Activated naive CD8-positive, alpha-beta T cell treated with anti-CD3 and anti-CD28 coated beads for 36 hours (primary cell): Measurements from ENCODE around the gene DUSP16. TPM values are rescaled to one million over a fixed set of nuclear protein-coding genes. Genes with fewer than 3 reads are reported as not detected.

Source experiments
- DNase-seq: peaks from one replicate; pipeline ENCODE4 v3.0.0; 2021
- H3K27ac Mint-ChIP-seq: one replicate; pipeline ENCODE4 v1.8.0; 2022; ENCODE audit warnings: mild to moderate bottlenecking, moderate library complexity, mixed read lengths
- H3K27me3 Mint-ChIP-seq: one replicate; pipeline ENCODE4 v1.8.0; 2022; ENCODE audit warnings: mild to moderate bottlenecking, mixed read lengths
- H3K36me3 Mint-ChIP-seq: one replicate; pipeline ENCODE4 v1.8.0; 2021; ENCODE audit warnings: mild to moderate bottlenecking, mixed read lengths
- H3K4me1 Mint-ChIP-seq: one replicate; pipeline ENCODE4 v1.8.0; 2021; ENCODE audit warnings: mixed read lengths
- H3K4me3 Mint-ChIP-seq: one replicate; pipeline ENCODE4 v1.8.0; 2022; ENCODE audit warnings: mild to moderate bottlenecking, moderate library complexity, mixed read lengths
- H3K9me3 Mint-ChIP-seq: one replicate; pipeline ENCODE4 v1.8.0; 2022; ENCODE audit warnings: mixed read lengths
- total RNA-seq, 2 experiments: library from RNA; stranded (reverse); gene quantifications; one replicate each; pipeline ENCODE4 v1.2.3, GENCODE V29; 2021

Gene DUSP16
- total RNA-seq, 2 experiments from 2014 or later = 21.6 to 24.4 TPM

DNA sequence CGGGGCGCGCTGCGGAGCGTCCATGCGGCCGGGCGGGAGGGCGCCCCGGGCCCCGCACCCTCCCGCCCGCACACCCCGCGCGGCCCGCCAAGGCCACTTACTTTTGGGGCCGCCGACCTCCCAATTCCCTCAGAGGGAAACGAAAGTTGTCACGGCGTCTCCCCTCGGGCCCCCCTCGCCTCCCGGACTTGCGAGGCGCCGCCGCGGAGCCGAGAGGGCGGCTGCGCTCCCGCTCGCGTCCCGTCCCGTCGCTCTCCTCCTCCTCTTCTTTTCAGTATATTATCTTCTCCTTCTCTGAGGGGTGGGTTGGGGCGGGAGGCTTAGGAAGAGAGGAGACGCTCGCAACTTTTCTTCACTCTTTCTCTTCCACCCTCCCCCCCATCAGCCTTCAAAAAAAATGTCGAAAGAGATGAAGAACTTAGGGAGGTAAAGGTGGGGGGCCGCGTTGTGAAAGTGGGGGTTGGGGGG lies 613 bp downstream of the DUSP16 start:
- peak overlapping the region; percentile 83 for H3K4me3 Mint-ChIP-seq
- no peaks in the 10 kb centered on the region for H3K9me3 Mint-ChIP-seq
- peaks cover 20% of the 10 kb centered on the region for H3K4me1 Mint-ChIP-seq
- DNase-seq = peak; percentile 33
- H3K36me3 Mint-ChIP-seq = peaks cover 19% of the 10 kb centered on the region
- no peaks in the 10 kb centered on the region for H3K27me3 Mint-ChIP-seq
- H3K27ac Mint-ChIP-seq = peak overlapping the region; percentile 91

DNA sequence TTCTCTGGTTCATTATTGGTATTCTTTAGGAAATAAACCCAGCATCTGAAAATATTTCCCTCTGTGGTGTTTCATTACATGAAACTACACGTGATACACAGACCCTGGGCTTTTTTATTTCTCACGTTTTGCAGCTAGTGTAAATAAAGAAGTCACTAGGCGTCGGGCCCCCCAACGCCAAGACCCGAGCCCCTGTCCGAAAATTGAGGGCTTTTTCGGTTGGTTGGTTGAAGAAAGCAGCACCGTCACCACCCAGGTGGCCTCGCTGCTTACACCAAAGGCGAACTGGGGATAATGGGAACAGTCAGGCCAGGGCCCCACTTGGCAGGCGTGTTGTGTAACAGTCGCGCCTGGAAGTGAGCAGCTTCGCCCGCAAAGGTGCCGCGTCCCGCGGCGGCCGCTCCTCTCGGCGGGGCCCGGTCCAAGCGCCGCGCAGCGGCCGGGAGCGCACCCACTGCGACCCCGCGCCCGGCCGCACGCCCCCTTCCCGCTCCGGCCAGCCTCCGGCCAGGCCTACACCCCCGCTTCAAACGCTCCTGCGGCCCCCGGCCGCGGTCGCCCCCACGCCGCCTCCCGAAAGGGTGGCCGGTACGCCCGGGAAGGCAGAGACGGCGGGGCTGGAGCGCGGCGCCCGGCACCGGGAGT lies 1.2 kb downstream of the DUSP16 start:
- Mint-ChIP-seq H3K36me3 (peaks cover 22% of the 10 kb centered on the region), H3K27ac (peak overlapping the region; percentile 75), H3K4me1 (peaks cover 20% of the 10 kb centered on the region), H3K4me3 (peak overlapping the region; percentile 83), H3K9me3 (no peaks in the 10 kb centered on the region), H3K27me3 (no peaks in the 10 kb centered on the region)
- peak; percentile 33 for DNase-seq

DNA sequence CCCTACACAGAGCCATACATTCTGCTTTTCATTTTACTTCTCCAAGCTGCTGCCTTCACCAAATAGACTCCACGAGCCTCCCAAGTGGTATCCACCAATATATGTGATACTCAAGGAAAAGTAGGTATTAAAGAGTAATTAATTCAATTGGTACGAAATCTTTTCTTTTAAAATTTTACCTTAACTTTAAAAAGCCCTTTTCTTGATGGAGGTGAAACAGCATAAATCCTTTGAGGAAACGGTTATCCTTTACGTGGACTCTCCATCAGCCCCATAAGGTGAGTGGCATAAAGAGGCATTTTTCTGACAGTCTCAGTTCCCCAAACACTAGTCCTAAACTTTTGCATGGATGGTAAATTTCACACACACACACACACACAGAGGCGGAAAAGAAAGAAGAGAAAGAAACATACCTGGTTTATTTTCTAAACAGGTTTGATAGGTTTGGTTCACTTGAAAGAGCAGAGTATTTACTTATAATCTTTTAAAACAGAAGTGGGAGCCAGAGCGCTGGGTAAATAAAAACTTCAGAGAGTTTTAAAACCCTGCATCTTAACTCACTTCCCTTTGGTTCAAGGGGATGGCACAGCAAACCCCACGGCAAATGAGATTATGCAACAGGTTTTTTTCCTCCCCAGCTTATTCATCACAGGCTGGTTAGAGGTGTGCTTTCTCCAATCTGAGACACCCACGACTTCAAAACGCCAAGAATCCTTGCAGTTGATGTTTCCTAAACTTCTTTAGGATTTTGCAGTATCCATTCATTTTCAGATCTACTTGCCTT lies 1.9 kb downstream of the DUSP16 start:
- no peaks in the 10 kb centered on the region for H3K9me3 Mint-ChIP-seq
- H3K36me3 Mint-ChIP-seq = peaks cover 22% of the 10 kb centered on the region
- H3K4me3 Mint-ChIP-seq = peak overlapping the region; percentile 82
- DNase-seq = peak; percentile 35
- peak overlapping the region; percentile 75 for H3K27ac Mint-ChIP-seq
- H3K27me3 Mint-ChIP-seq = no peaks in the 10 kb centered on the region
- H3K4me1 Mint-ChIP-seq = peaks cover 20% of the 10 kb centered on the region

DNA sequence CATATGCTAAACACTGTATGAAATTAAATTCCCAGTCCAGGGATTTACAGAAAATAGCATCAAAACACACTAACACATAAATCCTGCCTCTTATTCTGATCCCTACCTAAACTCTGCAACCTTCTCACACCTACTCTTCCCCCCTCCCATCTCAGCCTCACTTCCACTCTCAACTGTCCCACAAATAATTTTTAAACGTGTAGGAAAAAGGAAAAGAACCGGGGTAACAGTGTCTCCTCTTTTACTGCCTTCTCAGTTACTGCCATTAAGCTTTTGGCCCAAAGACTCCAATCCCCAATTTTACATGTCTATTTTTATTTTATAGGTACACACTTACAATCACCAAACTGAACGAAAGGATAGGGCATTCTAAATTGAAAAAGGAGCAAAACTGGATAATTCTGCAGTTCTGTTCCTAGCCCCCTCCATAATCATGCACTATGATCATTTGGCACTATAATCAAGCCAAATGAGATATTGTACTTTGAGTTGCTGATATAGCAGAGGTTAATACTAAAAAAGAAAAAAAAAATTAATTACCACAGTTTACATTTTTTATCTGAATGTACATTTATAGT lies 2.9 kb downstream of the DUSP16 start:
- H3K9me3 Mint-ChIP-seq = no peaks in the 10 kb centered on the region
- H3K36me3 Mint-ChIP-seq = peaks cover 23% of the 10 kb centered on the region
- no peaks in the 10 kb centered on the region for H3K27me3 Mint-ChIP-seq
- no peak overlapping the region for H3K27ac Mint-ChIP-seq
- H3K4me3 Mint-ChIP-seq = peak overlapping the region; percentile 60
- no peak for DNase-seq
- peaks cover 21% of the 10 kb centered on the region for H3K4me1 Mint-ChIP-seq

DNA sequence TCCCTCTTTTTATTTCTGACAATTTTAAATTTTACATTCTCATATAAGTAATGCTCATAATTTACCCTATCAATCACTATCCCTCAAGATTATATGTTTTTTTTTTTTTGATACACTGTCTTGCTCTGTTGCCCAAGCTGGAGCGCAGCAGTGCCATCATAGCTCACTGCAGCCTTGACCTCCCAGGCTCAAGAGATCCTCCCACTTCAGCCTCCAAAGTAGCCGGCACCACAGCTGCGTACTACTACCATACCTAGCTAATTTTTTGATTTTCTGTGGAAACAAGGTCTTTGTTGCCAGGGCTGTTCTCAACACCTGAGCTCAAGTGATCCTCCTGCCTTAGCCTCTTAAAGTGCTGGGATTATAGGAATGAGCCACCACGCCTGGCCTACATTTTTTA lies 4.4 kb downstream of the DUSP16 start:
- no peak overlapping the region for H3K27ac Mint-ChIP-seq
- H3K4me3 Mint-ChIP-seq = no peak overlapping the region
- no peaks in the 10 kb centered on the region for H3K9me3 Mint-ChIP-seq
- H3K27me3 Mint-ChIP-seq = no peaks in the 10 kb centered on the region
- no peak for DNase-seq
- H3K4me1 Mint-ChIP-seq = peaks cover 22% of the 10 kb centered on the region
- H3K36me3 Mint-ChIP-seq = peaks cover 25% of the 10 kb centered on the region

DNA sequence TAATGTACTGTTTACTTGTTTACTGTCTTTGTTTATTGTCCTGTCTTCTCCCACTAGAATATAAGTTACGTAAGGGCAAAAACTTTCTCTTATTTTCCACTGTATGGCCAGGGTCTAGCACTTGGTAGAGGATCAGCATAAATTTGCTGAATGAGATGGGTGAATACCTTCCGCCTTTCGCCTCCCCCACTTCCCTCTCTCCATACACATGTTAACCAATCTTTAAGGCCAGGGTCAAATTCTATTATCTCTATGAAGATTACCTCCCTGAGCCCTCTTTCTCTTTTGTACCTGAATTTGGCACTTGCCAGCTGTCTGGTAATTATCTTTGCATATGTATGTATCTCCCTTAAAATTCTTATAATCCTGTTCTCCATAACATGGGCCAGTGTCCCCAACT lies 4.9 kb downstream of the DUSP16 start:
- Mint-ChIP-seq H3K36me3 (peaks cover 25% of the 10 kb centered on the region), H3K4me1 (peaks cover 18% of the 10 kb centered on the region), H3K27ac (no peak overlapping the region), H3K4me3 (no peak overlapping the region), H3K9me3 (no peaks in the 10 kb centered on the region), H3K27me3 (no peaks in the 10 kb centered on the region)
- DNase-seq = no peak

DNA sequence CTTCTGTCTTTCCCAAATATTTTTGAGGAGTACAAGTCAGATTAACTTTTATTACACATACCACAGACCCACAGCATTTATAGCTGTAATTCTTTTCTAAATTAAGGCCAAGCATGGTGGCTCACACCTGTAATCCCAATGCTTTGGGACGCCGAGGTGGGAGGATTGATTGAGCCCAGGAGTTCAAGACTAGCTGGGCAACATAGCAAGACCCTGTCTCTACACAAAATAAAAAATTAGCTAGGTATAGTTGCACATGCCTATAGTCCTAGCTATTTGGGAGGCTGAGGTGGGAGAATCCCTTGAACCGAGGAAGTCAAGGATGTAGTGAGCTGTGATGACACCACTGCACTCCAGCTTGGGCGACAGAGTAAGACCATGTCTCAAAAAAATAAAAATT lies 7.0 kb downstream of the DUSP16 start:
- peaks cover 25% of the 10 kb centered on the region for H3K36me3 Mint-ChIP-seq
- peaks cover 18% of the 10 kb centered on the region for H3K4me1 Mint-ChIP-seq
- no peak overlapping the region for H3K27ac Mint-ChIP-seq
- no peak overlapping the region for H3K4me3 Mint-ChIP-seq
- DNase-seq = no peak
- H3K9me3 Mint-ChIP-seq = no peaks in the 10 kb centered on the region
- no peaks in the 10 kb centered on the region for H3K27me3 Mint-ChIP-seq

DNA sequence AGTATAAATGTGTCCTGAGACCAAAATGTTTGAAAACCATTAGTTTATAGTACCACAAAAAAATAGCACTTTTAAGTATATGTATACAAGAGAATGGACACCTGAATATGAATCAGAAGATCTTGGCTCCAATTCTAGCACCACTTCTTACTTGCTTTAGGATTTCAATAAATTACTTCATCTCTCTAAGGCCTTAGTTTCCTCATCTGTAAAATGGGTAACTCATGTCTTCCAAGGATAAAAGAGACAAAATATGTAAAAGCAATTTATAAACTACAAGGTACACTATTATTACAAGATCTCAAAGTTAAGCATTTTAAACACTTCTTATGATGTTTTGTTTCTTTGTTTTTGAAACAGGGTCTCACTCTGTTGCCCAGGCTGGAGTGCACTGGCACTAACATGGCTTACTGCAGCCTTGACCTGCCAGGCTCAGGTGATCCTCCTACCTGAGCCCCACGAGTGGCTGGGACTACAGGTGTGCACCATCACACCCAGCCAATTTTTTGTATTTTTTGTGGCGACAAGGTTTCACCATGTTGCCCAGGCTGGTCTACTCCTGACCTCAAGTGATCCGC lies 9.4 kb downstream of the DUSP16 start:
- H3K4me1 Mint-ChIP-seq = peaks cover 14% of the 10 kb centered on the region
- H3K9me3 Mint-ChIP-seq = no peaks in the 10 kb centered on the region
- H3K27me3 Mint-ChIP-seq = no peaks in the 10 kb centered on the region
- H3K27ac Mint-ChIP-seq = no peak overlapping the region
- DNase-seq = no peak
- peaks cover 18% of the 10 kb centered on the region for H3K36me3 Mint-ChIP-seq
- no peak overlapping the region for H3K4me3 Mint-ChIP-seq

DNA sequence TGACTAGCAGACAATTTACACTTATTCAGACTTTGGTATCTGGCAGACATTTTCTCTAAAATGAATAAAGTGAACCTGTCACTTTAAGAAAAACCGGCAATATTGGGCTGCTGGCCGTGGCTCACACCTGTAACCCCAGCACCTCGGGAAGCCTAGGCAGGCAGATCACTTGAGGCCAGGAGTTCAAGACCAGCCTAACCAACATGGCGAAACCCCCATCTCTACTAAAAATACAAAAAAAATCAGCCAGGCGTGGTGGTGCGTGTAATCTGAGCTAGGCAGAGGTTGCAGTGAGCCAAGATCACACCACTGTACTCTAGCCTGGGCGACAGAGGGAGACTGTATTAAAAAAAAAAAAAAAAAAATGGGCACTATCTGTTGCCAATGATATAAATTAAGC lies 11.5 kb downstream of the DUSP16 start:
- no peaks in the 10 kb centered on the region for H3K9me3 Mint-ChIP-seq
- peaks cover 8% of the 10 kb centered on the region for H3K36me3 Mint-ChIP-seq
- H3K4me1 Mint-ChIP-seq = peaks cover 13% of the 10 kb centered on the region
- no peak overlapping the region for H3K4me3 Mint-ChIP-seq
- H3K27ac Mint-ChIP-seq = no peak overlapping the region
- H3K27me3 Mint-ChIP-seq = no peaks in the 10 kb centered on the region
- DNase-seq = no peak

DNA sequence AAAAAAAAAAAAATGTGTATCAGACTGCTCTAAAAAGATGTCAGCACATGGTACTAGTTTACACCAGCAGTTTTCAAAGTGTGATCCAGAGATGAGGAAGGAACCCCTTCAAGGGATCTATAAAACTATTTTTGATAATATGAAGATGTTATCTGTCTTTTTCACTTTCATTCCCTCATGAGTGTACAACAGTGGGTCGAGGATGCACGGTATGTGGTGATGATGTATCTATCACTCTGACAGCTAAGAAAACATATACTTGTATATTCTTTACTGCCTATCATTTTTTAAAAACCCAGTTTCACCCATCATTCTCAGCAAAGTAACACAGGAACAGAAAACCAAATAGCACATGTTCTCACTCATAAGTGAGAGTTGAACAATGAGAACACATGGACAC lies 12.4 kb downstream of the DUSP16 start:
- Mint-ChIP-seq H3K9me3 (no peaks in the 10 kb centered on the region), H3K27ac (no peak overlapping the region), H3K4me1 (peaks cover 13% of the 10 kb centered on the region), H3K4me3 (no peak overlapping the region), H3K27me3 (no peaks in the 10 kb centered on the region), H3K36me3 (peaks cover 8% of the 10 kb centered on the region)
- no peak for DNase-seq

DNA sequence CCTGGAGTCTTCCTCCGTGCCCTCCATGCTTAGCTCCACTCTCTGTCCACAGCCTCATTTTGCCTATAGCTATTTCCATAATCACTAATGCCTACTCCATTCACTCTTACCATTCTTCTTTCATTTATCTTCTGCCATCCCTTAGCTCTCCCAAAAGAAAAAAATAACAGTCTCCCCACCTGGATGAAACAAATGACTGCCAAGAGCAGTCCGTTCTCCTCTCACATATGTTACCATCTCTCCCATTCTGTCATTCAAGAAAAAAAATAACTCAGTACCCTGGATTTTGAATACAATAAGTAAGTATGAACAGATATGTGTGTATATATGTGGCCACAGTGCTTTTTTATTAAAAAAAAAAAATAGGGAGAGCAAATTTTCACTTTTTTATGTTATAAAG lies 13.2 kb downstream of the DUSP16 start:
- H3K27ac Mint-ChIP-seq = no peak overlapping the region
- no peaks in the 10 kb centered on the region for H3K9me3 Mint-ChIP-seq
- no peaks in the 10 kb centered on the region for H3K27me3 Mint-ChIP-seq

DNA sequence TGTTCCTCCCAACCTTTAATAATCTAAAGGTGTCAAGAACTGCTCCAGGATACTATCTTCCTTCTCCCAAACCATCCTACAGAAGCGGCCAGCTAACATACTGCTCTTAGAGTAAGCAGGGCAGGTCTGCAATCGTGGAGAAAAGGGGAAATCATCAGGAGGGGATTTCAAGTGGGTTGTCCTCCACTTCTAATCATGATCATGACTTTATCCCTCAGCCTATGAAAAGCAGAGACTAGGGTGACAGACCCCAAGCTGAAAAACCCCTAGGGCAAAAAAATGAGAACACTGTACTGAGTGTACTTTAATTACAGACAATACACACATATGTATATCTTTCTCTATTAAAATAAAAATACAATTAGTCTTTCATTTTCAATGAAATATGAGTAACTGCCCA lies 13.9 kb downstream of the DUSP16 start:
- Mint-ChIP-seq H3K9me3 (no peaks in the 10 kb centered on the region), H3K4me1 (peaks cover 16% of the 10 kb centered on the region), H3K27me3 (no peaks in the 10 kb centered on the region), H3K4me3 (no peak overlapping the region), H3K36me3 (peaks cover 5% of the 10 kb centered on the region), H3K27ac (no peak overlapping the region)
- DNase-seq = no peak

More for the DNA sequence above, 13.2 kb downstream of the DUSP16 start:
- H3K4me3 Mint-ChIP-seq = no peak overlapping the region
- DNase-seq = no peak
- H3K36me3 Mint-ChIP-seq = peaks cover 5% of the 10 kb centered on the region
- H3K4me1 Mint-ChIP-seq = peaks cover 11% of the 10 kb centered on the region

DNA sequence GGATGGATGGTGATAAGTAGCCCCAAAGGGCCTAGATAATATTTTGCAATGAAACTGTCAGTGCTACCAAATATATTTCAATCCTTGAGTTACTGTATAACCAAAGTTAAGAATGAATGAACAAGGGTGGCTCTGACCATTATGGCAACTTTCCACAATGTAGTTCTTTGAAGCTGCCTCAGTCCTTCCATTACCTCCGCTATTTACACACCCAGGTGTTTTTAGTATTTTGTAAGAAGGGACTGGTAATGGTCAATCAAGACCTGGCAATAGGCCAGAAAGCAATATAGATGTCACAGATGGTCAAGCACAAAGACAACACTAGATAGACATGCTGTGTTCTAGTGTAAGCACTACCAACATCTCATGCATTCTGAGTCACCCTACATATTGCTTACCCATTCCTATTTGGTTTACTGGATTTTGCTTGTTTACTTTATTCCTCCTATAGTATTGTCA lies 16.3 kb downstream of the DUSP16 start:
- no peak overlapping the region for H3K27ac Mint-ChIP-seq
- peaks cover 10% of the 10 kb centered on the region for H3K36me3 Mint-ChIP-seq
- H3K4me3 Mint-ChIP-seq = no peak overlapping the region
- H3K27me3 Mint-ChIP-seq = no peaks in the 10 kb centered on the region
- H3K9me3 Mint-ChIP-seq = no peaks in the 10 kb centered on the region
- H3K4me1 Mint-ChIP-seq = peaks cover 18% of the 10 kb centered on the region
- no peak for DNase-seq

DNA sequence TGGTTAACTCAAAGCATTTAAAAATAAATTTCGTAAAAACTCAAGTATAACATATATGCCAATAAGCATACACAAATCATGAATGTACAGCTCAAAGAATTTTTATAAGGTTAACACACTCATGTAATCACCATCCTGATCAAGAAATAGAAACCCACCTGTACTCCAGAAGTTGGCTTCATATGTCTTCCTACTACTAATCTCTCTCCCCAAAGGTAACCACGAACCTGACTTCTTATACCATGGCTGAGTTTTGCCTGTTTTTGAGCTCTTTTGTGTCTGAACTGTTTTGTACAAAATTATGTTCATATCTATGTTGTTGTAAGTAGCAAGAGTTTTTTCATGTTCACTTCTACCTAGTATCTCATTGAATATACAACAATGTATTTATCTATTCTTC lies 18.7 kb downstream of the DUSP16 start:
- H3K27ac Mint-ChIP-seq = no peak overlapping the region

DNA sequence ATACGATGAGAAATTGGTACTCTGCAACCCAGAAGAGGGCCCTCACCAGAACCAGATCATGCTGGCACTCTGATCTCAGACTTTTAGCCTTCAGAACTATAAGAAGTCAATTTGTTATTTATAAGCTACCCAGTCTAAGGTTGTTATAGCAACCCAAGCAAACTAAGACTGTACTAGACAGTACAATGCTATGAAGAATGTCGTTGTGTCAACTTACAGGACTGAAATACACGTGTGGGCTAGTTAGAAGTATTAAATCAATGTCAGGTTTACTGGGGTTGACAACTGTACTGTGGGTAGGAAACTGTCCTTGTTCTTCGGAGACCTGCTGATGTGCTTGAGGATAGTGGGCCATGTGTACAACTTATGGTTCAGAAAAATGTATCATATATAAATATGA lies 19.7 kb downstream of the DUSP16 start:
- no peak overlapping the region for H3K27ac Mint-ChIP-seq
- H3K4me3 Mint-ChIP-seq = no peak overlapping the region

More for the DNA sequence above, 18.7 kb downstream of the DUSP16 start:
- peaks cover 1% of the 10 kb centered on the region for H3K9me3 Mint-ChIP-seq
- no peak for DNase-seq
- H3K4me1 Mint-ChIP-seq = peaks cover 20% of the 10 kb centered on the region
- H3K36me3 Mint-ChIP-seq = peaks cover 11% of the 10 kb centered on the region
- no peaks in the 10 kb centered on the region for H3K27me3 Mint-ChIP-seq
- no peak overlapping the region for H3K4me3 Mint-ChIP-seq

More for the DNA sequence above, 19.7 kb downstream of the DUSP16 start:
- Mint-ChIP-seq H3K36me3 (peaks cover 11% of the 10 kb centered on the region), H3K9me3 (peaks cover 1% of the 10 kb centered on the region), H3K4me1 (peaks cover 22% of the 10 kb centered on the region), H3K27me3 (no peaks in the 10 kb centered on the region)
- no peak for DNase-seq
